IPS-18a (cell line): Measurements from ENCODE around the gene HDLBP.
"Not testable (repeated sequence)": the region's sequence is repeated elsewhere in the genome, so short reads cannot be mapped to it uniquely, and the experiment has no call there.

Experiments used
- H3K27ac ChIP-seq: one replicate; pipeline ENCODE4 v1.5.1; 2013; ENCODE audit warnings: low read length
- H3K27me3 ChIP-seq: one replicate; pipeline ENCODE4 v1.6.1; 2013; ENCODE audit warnings: mild to moderate bottlenecking, low read length; ENCODE audit not compliant: control insufficient read depth, insufficient read depth
- H3K36me3 ChIP-seq: one replicate; pipeline ENCODE4 v1.6.1; 2013; ENCODE audit warnings: low read depth, low read length; ENCODE audit not compliant: control insufficient read depth
- H3K4me1 ChIP-seq: one replicate; pipeline ENCODE4 v1.6.1; 2013; ENCODE audit warnings: low read depth, low read length; ENCODE audit not compliant: control insufficient read depth
- H3K4me3 ChIP-seq: one replicate; pipeline ENCODE4 v1.5.1; 2013; ENCODE audit warnings: low read length
- H3K9ac ChIP-seq: one replicate; pipeline ENCODE4 v1.6.1; 2013; ENCODE audit warnings: mild to moderate bottlenecking, low read length, moderate library complexity
- H3K9me3 ChIP-seq: one replicate; pipeline ENCODE4 v1.6.1; 2013; ENCODE audit warnings: low read depth, low read length; ENCODE audit not compliant: control insufficient read depth

HDLBP gene

GRCh38 chr2:241325257-241325656, 9.8 kb upstream of the HDLBP start:
- no peaks in the 10 kb centered on the region for H3K9me3 ChIP-seq
- H3K9ac ChIP-seq: no peak overlapping the region
- H3K36me3 ChIP-seq: peaks cover 42% of the 10 kb centered on the region
- H3K27ac ChIP-seq: no peak overlapping the region
- no peak overlapping the region for H3K4me3 ChIP-seq
- peaks cover 12% of the 10 kb centered on the region for H3K4me1 ChIP-seq
- H3K27me3 ChIP-seq: no peaks in the 10 kb centered on the region

GRCh38 chr2:241324775-241325174, 9.3 kb upstream of the HDLBP start:
- H3K4me1 ChIP-seq: peaks cover 12% of the 10 kb centered on the region
- H3K27ac ChIP-seq: no peak overlapping the region
- H3K9ac ChIP-seq: no peak overlapping the region
- H3K27me3 ChIP-seq: no peaks in the 10 kb centered on the region
- no peak overlapping the region for H3K4me3 ChIP-seq
- peaks cover 38% of the 10 kb centered on the region for H3K36me3 ChIP-seq
- H3K9me3 ChIP-seq: no peaks in the 10 kb centered on the region

GRCh38 chr2:241323778-241324177, 8.3 kb upstream of the HDLBP start:
- peaks cover 32% of the 10 kb centered on the region for H3K36me3 ChIP-seq
- no peaks in the 10 kb centered on the region for H3K27me3 ChIP-seq
- no peak overlapping the region for H3K4me3 ChIP-seq
- no peaks in the 10 kb centered on the region for H3K9me3 ChIP-seq
- no peak overlapping the region for H3K9ac ChIP-seq
- H3K27ac ChIP-seq: no peak overlapping the region
- peaks cover 12% of the 10 kb centered on the region for H3K4me1 ChIP-seq

GRCh38 chr2:241321886-241322285, 6.4 kb upstream of the HDLBP start:
- Histone ChIP-seq H3K9ac (no peak overlapping the region), H3K27me3 (no peaks in the 10 kb centered on the region), H3K4me3 (no peak overlapping the region), H3K9me3 (no peaks in the 10 kb centered on the region), H3K36me3 (peaks cover 26% of the 10 kb centered on the region), H3K4me1 (peaks cover 24% of the 10 kb centered on the region), H3K27ac (no peak overlapping the region)

GRCh38 chr2:241321033-241321432, 5.6 kb upstream of the HDLBP start:
- H3K9ac ChIP-seq: no peak overlapping the region
- peaks cover 26% of the 10 kb centered on the region for H3K36me3 ChIP-seq

GRCh38 chr2:241320394-241320793, 4.9 kb upstream of the HDLBP start:
- no peaks in the 10 kb centered on the region for H3K9me3 ChIP-seq
- H3K27me3 ChIP-seq: no peaks in the 10 kb centered on the region
- no peak overlapping the region for H3K4me3 ChIP-seq
- H3K36me3 ChIP-seq: peaks cover 20% of the 10 kb centered on the region
- H3K9ac ChIP-seq: no peak overlapping the region
- H3K4me1 ChIP-seq: peaks cover 24% of the 10 kb centered on the region
- H3K27ac ChIP-seq: no peak overlapping the region

More at GRCh38 chr2:241321033-241321432, 5.6 kb upstream of the HDLBP start:
- peaks cover 24% of the 10 kb centered on the region for H3K4me1 ChIP-seq
- no peak overlapping the region for H3K4me3 ChIP-seq
- H3K27ac ChIP-seq: peak overlapping the region; percentile 9
- no peaks in the 10 kb centered on the region for H3K9me3 ChIP-seq
- H3K27me3 ChIP-seq: no peaks in the 10 kb centered on the region

- H3K4me3 ChIP-seq, H3K27ac ChIP-seq, H3K27me3 ChIP-seq, H3K9ac ChIP-seq, H3K9me3 ChIP-seq, H3K36me3 ChIP-seq: not testable (repeated sequence)
- peaks cover 30% of the 10 kb centered on the region for H3K4me1 ChIP-seq
These were observed 3.4 kb upstream of the HDLBP start for GRCh38 chr2:241318830-241319229.

GRCh38 chr2:241317391-241317790, 1.9 kb upstream of the HDLBP start:
- Histone ChIP-seq H3K36me3 (peaks cover 6% of the 10 kb centered on the region), H3K4me1 (peaks cover 33% of the 10 kb centered on the region), H3K9me3 (no peaks in the 10 kb centered on the region), H3K9ac (peak overlapping the region; percentile 89), H3K27me3 (no peaks in the 10 kb centered on the region), H3K27ac (no peak overlapping the region), H3K4me3 (peak overlapping the region; percentile 92)

- no peaks in the 10 kb centered on the region for H3K27me3 ChIP-seq
- H3K9ac ChIP-seq: peak overlapping the region; percentile 89
- peaks cover 32% of the 10 kb centered on the region for H3K4me1 ChIP-seq
- H3K9me3 ChIP-seq: no peaks in the 10 kb centered on the region
- peak overlapping the region; percentile 91 for H3K27ac ChIP-seq
- H3K4me3 ChIP-seq: peak overlapping the region; percentile 92
- peaks cover 6% of the 10 kb centered on the region for H3K36me3 ChIP-seq
These were observed 1.4 kb upstream of the HDLBP start for GRCh38 chr2:241316825-241317224.

- H3K27ac ChIP-seq: peak within 1 kb of the TSS; percentile 99
- no peaks in the 10 kb centered on the region for H3K9me3 ChIP-seq
- H3K4me1 ChIP-seq: peaks cover 24% of the 10 kb centered on the region
- no peaks in the 10 kb centered on the region for H3K27me3 ChIP-seq
- peak within 1 kb of the TSS; percentile 99 for H3K9ac ChIP-seq
- peak within 1 kb of the TSS; percentile 92 for H3K4me3 ChIP-seq
- peaks cover 6% of the 10 kb centered on the region for H3K36me3 ChIP-seq
These were observed 583 bp upstream of the HDLBP start, which contains the start of gene SEPTIN2 for GRCh38 chr2:241315879-241316631. TSS of gene SEPTIN2 (plus strand) at chr2:241315925. CDS start at chr2:241324233, 8,308 bp downstream.

- Histone ChIP-seq H3K27ac (peak overlapping the region; percentile 99), H3K36me3 (peaks cover 6% of the 10 kb centered on the region), H3K9me3 (no peaks in the 10 kb centered on the region), H3K9ac (peak overlapping the region; percentile 99), H3K4me1 (peaks cover 24% of the 10 kb centered on the region), H3K4me3 (peak overlapping the region; percentile 92), H3K27me3 (no peaks in the 10 kb centered on the region)
These were observed 1.0 kb downstream of the HDLBP start for GRCh38 chr2:241314226-241315092.
